GM18951 (cell line): ENCODE results near the gene SYT17.

ENCODE experiments used
- POLR2A ChIP-seq: IDR thresholded peaks from 4 replicates; pipeline ENCODE4 v1.6.1; 2011; ENCODE audit warnings: mild to moderate bottlenecking; ENCODE audit not compliant: insufficient read length, insufficient read depth; ENCODE audit errors: extremely low read depth
- in situ Hi-C: fragments of 300-500 bp; cut with MboI; formaldehyde crosslinking; loops from one replicate; pipeline ENCODE4 v1.12.0; 2022; ENCODE audit warnings: low sequenced_read_pairs, mixed read lengths, inconsistent platforms; ENCODE audit not compliant: unreplicated experiment

Gene SYT17

DNA sequence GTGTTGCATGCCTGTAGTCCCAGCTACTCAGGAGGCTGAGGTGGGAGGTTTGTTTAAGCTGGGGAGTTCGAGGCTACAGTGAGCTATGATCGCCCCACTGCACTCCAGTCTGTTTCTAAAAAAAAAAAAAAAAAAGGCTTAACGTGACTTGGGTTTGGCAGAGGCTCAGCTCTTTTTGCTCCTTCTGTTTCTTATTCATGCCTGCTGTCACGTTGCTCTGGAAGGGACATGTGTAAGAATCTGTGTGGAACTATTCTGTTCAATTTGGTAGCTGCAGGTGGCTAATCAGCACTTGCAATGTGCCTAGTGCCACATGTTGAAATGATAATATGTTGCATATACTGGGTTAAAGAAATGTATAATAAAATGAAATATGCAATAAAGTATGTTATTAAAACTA is 20.9 kb upstream of the SYT17 start:
- in situ Hi-C loops, result no loop called here

DNA sequence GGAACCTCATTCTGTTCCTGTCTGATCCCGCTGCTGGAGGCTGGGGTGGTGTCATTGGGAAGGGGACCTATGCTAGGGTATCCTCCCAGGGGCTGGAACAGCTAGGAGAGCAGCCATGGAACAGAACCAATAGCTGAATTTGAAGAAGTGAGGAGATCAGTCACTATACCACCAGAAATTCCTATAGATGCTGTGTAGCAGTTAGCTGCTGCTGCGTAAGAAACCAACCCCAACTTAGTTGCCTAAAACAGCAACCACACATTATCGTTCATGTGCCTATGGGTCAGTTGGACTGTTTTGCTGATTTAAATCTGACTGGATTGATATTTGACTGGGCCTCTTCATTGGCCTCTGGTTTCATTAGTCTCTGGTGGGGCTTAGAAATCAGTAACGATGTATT is 20.4 kb upstream of the SYT17 start:
- in situ Hi-C loops, result no loop called here
- no peak for TF ChIP-seq POLR2A

More for the DNA sequence above, 20.9 kb upstream of the SYT17 start:
- TF ChIP-seq POLR2A, result no peak

DNA sequence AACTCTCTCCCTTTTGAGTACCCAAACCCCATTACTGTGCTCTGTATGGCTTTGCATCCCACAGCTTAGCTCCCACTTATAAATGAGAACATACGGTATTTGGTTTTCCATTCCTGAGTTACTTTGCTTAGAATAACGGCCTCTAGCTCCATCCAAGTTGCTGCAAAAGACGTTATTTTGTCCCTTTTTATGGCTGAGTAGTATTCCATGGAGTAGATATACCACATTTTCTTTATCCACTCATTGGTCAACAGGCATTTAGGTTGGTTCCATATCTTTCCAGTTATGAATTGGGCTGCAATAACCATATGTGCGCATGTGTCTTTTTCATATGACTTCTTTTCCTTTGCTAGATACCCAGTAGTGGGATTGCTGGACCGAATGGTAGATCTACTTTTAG is 19.9 kb upstream of the SYT17 start:
- in situ Hi-C loops, result no loop called here
- TF ChIP-seq POLR2A, result no peak

GRCh38 chr16:19151310-19151709 is 16.7 kb upstream of the SYT17 start:
- no peak for TF ChIP-seq POLR2A
- in situ Hi-C loops, result no loop called here

- in situ Hi-C loops, result no loop called here
- TF ChIP-seq POLR2A, result no peak
Measured at GRCh38 chr16:19152042-19152441, 16.0 kb upstream of the SYT17 start.

- TF ChIP-seq POLR2A, result no peak
Measured at GRCh38 chr16:19153876-19154275, 14.2 kb upstream of the SYT17 start.

GRCh38 chr16:19162085-19162484 is 6.0 kb upstream of the SYT17 start:
- no peak for TF ChIP-seq POLR2A
- in situ Hi-C loops, result no loop called here

More at GRCh38 chr16:19153876-19154275, 14.2 kb upstream of the SYT17 start:
- in situ Hi-C loops, result no loop called here

- TF ChIP-seq POLR2A, result no peak
- in situ Hi-C loops, result no loop called here
Measured at GRCh38 chr16:19163215-19163614, 4.8 kb upstream of the SYT17 start.

DNA sequence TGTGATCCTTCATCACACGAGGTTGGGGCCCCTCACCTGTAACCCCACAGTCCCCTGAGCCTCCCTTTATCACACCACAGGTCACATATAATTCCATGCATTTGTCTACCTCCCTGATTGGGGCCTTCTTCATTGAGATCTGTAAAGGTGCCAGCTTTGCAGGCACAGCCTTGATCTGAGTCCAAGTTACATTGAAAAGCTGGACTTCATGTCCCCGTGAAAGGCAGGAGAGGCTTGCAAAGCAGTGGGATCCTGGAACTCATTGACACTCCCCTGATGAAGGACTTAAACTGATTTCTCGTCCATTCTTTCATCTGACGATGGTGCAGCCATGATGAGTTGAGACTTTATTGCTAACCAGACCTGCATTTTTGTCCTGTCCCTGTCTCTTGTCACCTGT is 3.8 kb upstream of the SYT17 start:
- no peak for TF ChIP-seq POLR2A
- in situ Hi-C loops, result no loop called here

DNA sequence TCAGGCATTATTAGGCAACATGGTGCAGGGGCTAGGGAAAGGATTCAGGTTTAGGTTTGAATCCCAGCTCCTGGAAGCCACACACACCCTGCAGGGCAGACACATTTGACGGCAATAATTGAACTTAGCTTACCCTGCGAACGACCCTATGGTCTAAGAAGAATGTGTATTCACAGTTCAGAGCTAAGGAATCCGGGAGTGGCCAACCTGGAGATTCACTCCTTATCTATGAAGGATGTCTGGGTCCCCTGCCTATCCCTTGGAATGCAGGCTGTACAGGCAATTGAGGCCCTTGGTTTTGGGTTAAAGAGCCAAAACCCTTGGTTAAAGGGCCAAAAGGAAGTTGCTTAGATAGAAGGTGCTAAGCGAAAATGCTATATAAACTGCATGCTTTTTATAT is 2.9 kb upstream of the SYT17 start:
- no peak for TF ChIP-seq POLR2A
- in situ Hi-C loops, result no loop called here

DNA sequence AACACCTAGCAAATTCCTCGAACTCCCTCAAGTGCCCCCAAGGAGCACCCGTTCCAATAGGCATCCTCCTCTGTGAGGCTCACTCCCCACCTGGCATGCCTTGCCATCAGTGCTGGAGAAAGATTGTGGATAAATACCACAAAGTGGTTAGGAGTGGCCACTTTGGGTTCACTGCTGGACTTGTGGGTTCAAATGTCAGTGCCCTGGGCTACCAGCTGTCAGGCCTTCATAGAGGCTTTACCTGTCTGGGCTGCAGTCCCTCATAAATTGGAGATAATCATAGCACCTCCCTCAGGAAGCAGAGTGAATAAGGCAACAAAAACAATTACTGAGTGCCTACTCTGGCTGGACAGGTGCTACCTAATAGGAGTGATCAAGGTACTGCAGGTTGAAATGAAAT is 1.5 kb upstream of the SYT17 start:
- TF ChIP-seq POLR2A, result no peak
- in situ Hi-C loops, result no loop called here

GRCh38 chr16:19168371-19169081 is 486 bp downstream of the SYT17 start:
- TF ChIP-seq POLR2A, result no peak
- in situ Hi-C loops, result no loop called here

DNA sequence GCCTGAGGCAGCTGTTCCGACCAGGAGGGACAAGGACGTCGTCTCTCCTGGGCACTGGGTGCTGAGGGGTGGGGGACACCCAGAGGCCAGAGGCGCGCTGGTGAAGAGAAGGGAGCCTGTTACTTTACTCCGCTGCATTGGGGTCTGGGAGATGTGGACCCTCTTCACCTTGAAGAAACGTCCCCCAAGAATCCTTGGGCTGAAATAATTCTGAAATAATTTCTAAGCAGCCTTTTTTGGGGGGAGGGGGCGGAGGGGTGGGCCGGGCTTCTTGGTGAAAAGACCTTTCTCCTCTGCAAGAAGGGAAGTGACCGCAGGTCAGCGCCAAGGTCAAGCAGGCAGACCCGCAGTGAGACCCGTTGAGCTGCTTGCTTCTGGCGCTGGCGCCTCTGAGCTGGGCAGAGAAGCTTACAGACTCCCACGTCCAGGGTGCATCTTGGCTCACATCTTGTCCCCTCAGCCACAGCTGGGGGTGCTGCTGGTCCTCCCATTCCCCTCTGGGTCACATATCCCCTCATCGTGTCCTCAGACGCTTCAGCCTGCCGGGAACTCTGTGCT is 1.1 kb downstream of the SYT17 start:
- no peak for TF ChIP-seq POLR2A
- in situ Hi-C loops, result no loop called here

DNA sequence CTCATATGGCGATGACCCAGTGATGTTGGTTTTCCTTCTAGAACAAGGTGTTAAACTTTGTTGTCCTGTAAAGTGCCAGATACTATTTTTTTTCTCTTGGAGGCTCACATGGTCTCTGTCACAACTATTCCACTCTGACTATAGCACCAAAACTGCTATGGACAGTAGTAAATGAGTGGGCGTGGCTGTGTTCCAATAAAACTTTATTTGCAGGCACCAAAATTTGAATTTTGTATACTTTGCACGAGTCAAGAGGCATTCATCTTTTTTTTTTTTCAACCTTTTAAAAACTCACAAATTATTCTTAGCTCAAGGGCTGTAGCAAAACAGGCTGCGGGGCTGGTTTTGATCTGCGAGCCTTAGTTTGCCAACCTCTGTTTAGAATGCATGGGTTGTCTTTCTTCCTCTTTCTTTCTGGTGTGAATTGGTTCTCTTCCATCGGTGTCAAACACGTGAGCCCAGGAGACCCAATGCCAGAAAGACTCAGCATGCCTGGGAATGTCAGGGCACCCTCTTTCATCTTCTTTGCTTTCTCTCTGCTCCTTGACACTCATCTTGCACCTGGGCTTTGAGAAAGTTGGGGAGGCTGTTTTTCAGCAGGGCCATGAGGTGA is 2.1 kb downstream of the SYT17 start:
- in situ Hi-C loops, result no loop called here
- TF ChIP-seq POLR2A, result no peak
